SK-N-SH (cell line): ENCODE measurements around the gene N4BP2L2. TPM values are rescaled to one million over a fixed set of nuclear protein-coding genes. Genes with fewer than 3 reads are reported as not detected.

Experiments used
- CTCF ChIA-PET: fragments of 300-600, 350-600 bp; formaldehyde crosslinking; extraction: SDS; loops from one replicate; lab custom pipeline; 2021; lab: Yijun Ruan, JAX
- POLR2A ChIA-PET: fragments of 350-600 bp; sonication (Branson Sonifier 250); formaldehyde crosslinking; extraction: SDS; loops from one replicate; lab custom pipeline; 2020; ENCODE audit warnings: antibody characterized with exemption, inconsistent platforms; lab: Yijun Ruan, JAX
- DNase-seq: peaks from one replicate; pipeline ENCODE4 v3.0.0; 2012
- H2AFZ ChIP-seq: fragments of 200-600 bp; sonication (generic); 2 replicates; pipeline ENCODE4 v1.8.1; 2016; ENCODE audit warnings: antibody characterized with exemption, mild to moderate bottlenecking, low read depth
- H3F3A ChIP-seq: fragments of 200-600 bp; sonication (generic); replicated peaks from 2 replicates; pipeline ENCODE3; 2016; ENCODE audit warnings: antibody characterized with exemption, mild to moderate bottlenecking; ENCODE audit not compliant: insufficient read depth
- H3K27ac ChIP-seq, 2 experiments: fragments of 200-500 bp in 1 of 2; fragments of 200-600 bp in 1 of 2; sonication (Bioruptor generic) in 1 of 2; sonication (generic), shearing (Covaris generic) in 1 of 2; 2 replicates each; pipeline versions ENCODE4 v1.5.1 to v1.6.1; 2014 to 2016; ENCODE audit warnings: low read depth in 2 of 2, inconsistent platforms in 1 of 2, low read length in 1 of 2, mild to moderate bottlenecking in 1 of 2, mixed read lengths in 1 of 2
- H3K27me3 ChIP-seq: fragments of 200-600 bp; sonication (generic), shearing (Covaris generic); 2 replicates; pipeline ENCODE4 v1.6.1; 2016; ENCODE audit warnings: mixed run types; ENCODE audit not compliant: insufficient read depth
- H3K36me3 ChIP-seq, 2 experiments: fragments of 200-500 bp in 1 of 2; fragments of 200-600 bp in 1 of 2; sonication (Bioruptor generic) in 1 of 2; sonication (generic) in 1 of 2; replicated peaks in 1 of 2; 2 replicates each; pipeline versions ENCODE3 to v1.5.1; 2014 to 2016; ENCODE audit warnings: low read length in 1 of 2, mild to moderate bottlenecking in 1 of 2; ENCODE audit not compliant: insufficient read depth in 2 of 2, control insufficient read depth in 1 of 2
- H3K4me1 ChIP-seq, 2 experiments: fragments of 200-500 bp in 1 of 2; fragments of 200-600 bp in 1 of 2; sonication (Bioruptor generic) in 1 of 2; sonication (generic), shearing (Covaris generic) in 1 of 2; 2 replicates each; pipeline versions ENCODE4 v1.5.1 to v1.6.1; 2014 to 2016; ENCODE audit warnings: low read depth in 1 of 2, low read length in 1 of 2, mixed run types in 1 of 2; ENCODE audit not compliant: insufficient read depth in 2 of 2, control insufficient read depth in 1 of 2
- H3K4me2 ChIP-seq: fragments of 200-600 bp; sonication (generic), shearing (Covaris generic); 2 replicates; pipeline ENCODE4 v1.6.1; 2017; ENCODE audit warnings: mixed run types
- H3K4me3 ChIP-seq, 2 experiments: fragments of 200-500 bp in 1 of 2; fragments of 200-600 bp in 1 of 2; sonication (Bioruptor generic) in 1 of 2; sonication (generic), shearing (Covaris generic) in 1 of 2; 2 replicates each; pipeline versions ENCODE4 v1.5.1 to v1.8.1; 2014 to 2016; ENCODE audit warnings: low read depth in 2 of 2, inconsistent platforms in 1 of 2, low read length in 1 of 2, mild to moderate bottlenecking in 1 of 2, mixed read lengths in 1 of 2, moderate library complexity in 1 of 2
- H3K79me2 ChIP-seq: fragments of 200-600 bp; sonication (generic); 2 replicates; pipeline ENCODE4 v1.8.1; 2017; ENCODE audit warnings: mild to moderate bottlenecking; ENCODE audit not compliant: insufficient read depth
- H3K9ac ChIP-seq: fragments of 200-600 bp; sonication (generic); 2 replicates; pipeline ENCODE4 v1.6.1; 2017; ENCODE audit warnings: mixed run types
- H3K9me2 ChIP-seq: fragments of 200-600 bp; sonication (generic); 2 replicates; pipeline ENCODE4 v1.6.1; 2017; ENCODE audit warnings: mixed run types
- H3K9me3 ChIP-seq: fragments of 200-600 bp; sonication (generic); 2 replicates; pipeline ENCODE4 v1.6.1; 2017; ENCODE audit warnings: mixed run types, mild to moderate bottlenecking, moderate library complexity
- H4K20me1 ChIP-seq: fragments of 200-600 bp; sonication (generic); 2 replicates; pipeline ENCODE4 v1.6.1; 2017; ENCODE audit warnings: mild to moderate bottlenecking, mixed run types; ENCODE audit not compliant: insufficient read depth
- CTCF ChIP-seq: fragments of 200-600 bp; sonication (generic); IDR thresholded peaks from 2 replicates; pipeline ENCODE4 v1.6.1; 2017; ENCODE audit warnings: antibody characterized with exemption, mild to moderate bottlenecking, moderate library complexity
- EP300 ChIP-seq, 2 experiments: IDR thresholded peaks; 2 replicates each; pipeline versions ENCODE4 v1.4.0 to v1.6.1; 2012; ENCODE audit warnings: borderline replicate concordance in 1 of 2, low read depth in 1 of 2, low read length in 1 of 2
- EZH2phosphoT487 ChIP-seq: fragments of 200-600 bp; sonication (generic); IDR thresholded peaks from 2 replicates; pipeline ENCODE4 v1.6.1; 2017; ENCODE audit warnings: low read depth, mixed run types, mild to moderate bottlenecking, antibody characterized with exemption, moderate library complexity, borderline replicate concordance
- FOSL2 ChIP-seq: IDR thresholded peaks from 2 replicates; pipeline ENCODE4 v1.4.0; 2012; ENCODE audit warnings: low read depth, mild to moderate bottlenecking, moderate library complexity, borderline replicate concordance
- FOXM1 ChIP-seq: IDR thresholded peaks from 2 replicates; pipeline ENCODE4 v1.4.0; 2012; ENCODE audit warnings: low read depth, mild to moderate bottlenecking
- GABPA ChIP-seq: IDR thresholded peaks from 2 replicates; pipeline ENCODE4 v1.4.0; 2012; ENCODE audit warnings: low read depth, mild to moderate bottlenecking
- IRF3 ChIP-seq: fragments of 150-350 bp; IDR thresholded peaks from 2 replicates; pipeline ENCODE4 v1.6.1; 2016; ENCODE audit warnings: mild to moderate bottlenecking, low read depth, low read length
- MAX ChIP-seq: IDR thresholded peaks from 2 replicates; pipeline ENCODE4 v1.4.0; 2012; ENCODE audit warnings: low read depth
- MEF2A ChIP-seq: IDR thresholded peaks from 2 replicates; pipeline ENCODE4 v1.4.0; 2012; ENCODE audit warnings: low read depth, borderline replicate concordance
- NFIC ChIP-seq: IDR thresholded peaks from 2 replicates; pipeline ENCODE4 v1.4.0; 2012; ENCODE audit warnings: borderline replicate concordance
- NRF1 ChIP-seq: IDR thresholded peaks from 2 replicates; pipeline ENCODE4 v1.6.1; 2012; ENCODE audit warnings: low read depth, mild to moderate bottlenecking, low read length
- PBX3 ChIP-seq: IDR thresholded peaks from 2 replicates; pipeline ENCODE4; 2012
- POLR2AphosphoS5 ChIP-seq: IDR thresholded peaks from 2 replicates; pipeline ENCODE4 v1.6.1; 2012; ENCODE audit warnings: low read depth, low read length
- RXRA ChIP-seq: IDR thresholded peaks from 2 replicates; pipeline ENCODE4 v1.4.0; 2012; ENCODE audit warnings: low read depth, mild to moderate bottlenecking, borderline replicate concordance
- SIN3A ChIP-seq: IDR thresholded peaks from 2 replicates; pipeline ENCODE4 v1.6.1; 2012; ENCODE audit warnings: low read depth, mild to moderate bottlenecking, low read length, moderate library complexity, borderline replicate concordance
- SMC3 ChIP-seq: IDR thresholded peaks from 2 replicates; pipeline ENCODE4 v1.6.1; 2012; ENCODE audit warnings: low read depth, low read length, improper control_type of control experiment
- TCF12 ChIP-seq: IDR thresholded peaks from 2 replicates; pipeline ENCODE4 v1.4.0; 2012
- TEAD4 ChIP-seq: IDR thresholded peaks from 2 replicates; pipeline ENCODE4 v1.4.0; 2012; ENCODE audit warnings: mild to moderate bottlenecking, borderline replicate concordance; ENCODE audit not compliant: insufficient read depth
- YY1 ChIP-seq: IDR thresholded peaks from 2 replicates; pipeline ENCODE4 v1.4.0; 2012; ENCODE audit warnings: low read depth, mild to moderate bottlenecking
- WGBS: methylation state at CpG from one replicate; pipeline ENCODE4 v1.1.6; 2017; ENCODE audit warnings: low lambda C conversion rate; 5-methylcytosine and 5-hydroxymethylcytosine counted together
- polyA plus RNA-seq, 3 experiments: library from polyadenylated mRNA; depleted of rRNA; stranded (reverse); fragments of >200 nt; gene quantifications; 2 replicates each; pipeline ENCODE4 v1.2.3, GENCODE V29; 2012

Gene N4BP2L2
- polyA plus RNA-seq, 1 of the 3 experiments (the other 2 are of a cell fraction), result 16.0 TPM

- ChIA-PET POLR2A (no interaction called here), CTCF (interaction anchor here (1.2 kb wide), 1 partner anchor 12 kb away, joined by 3 read pairs; no protein-coding TSS in a partner anchor)
- 61% methylated on average over 8 of the region's 8 CpGs for WGBS
- TF ChIP-seq NFIC (no peak), EP300 (IDR thresholded peaks at IDR 0.05; ENCODE audit: borderline replicate concordance in 1 of 2, low read depth in 1 of 2, low read length in 1 of 2) (no peak), MAX (no peak), TEAD4 (no peak), SMC3 (no peak), EZH2phosphoT487 (no peak), NRF1 (no peak)
- Histone ChIP-seq H2AFZ (no peak overlapping the region), H3K27ac (no peak overlapping the region), H3F3A (no peaks in the 10 kb centered on the region), H3K4me2 (no peak overlapping the region), H3K4me3 (no peak overlapping the region), H3K9me3 (peaks cover 12% of the 10 kb centered on the region), H3K4me1 (no peaks in the 10 kb centered on the region), H3K9ac (no peak overlapping the region), H3K36me3 (peaks cover 0 to 14% of the 10 kb centered on the region in 2 experiments), H3K79me2 (no peaks in the 10 kb centered on the region), H3K9me2 (no peaks in the 10 kb centered on the region), H3K27me3 (no peaks in the 10 kb centered on the region), H4K20me1 (no peaks in the 10 kb centered on the region)
- no peak for DNase-seq
These were observed 83.6 kb downstream of the N4BP2L2 start for GRCh38 chr13:32454886-32455593.

GRCh38 chr13:32453981-32454380 is 84.6 kb downstream of the N4BP2L2 start:
- no peak overlapping the region for H3K9ac ChIP-seq
- POLR2A ChIA-PET, result no interaction called here
- H3F3A ChIP-seq, result no peaks in the 10 kb centered on the region
- peaks cover 0 to 14% of the 10 kb centered on the region in 2 experiments for H3K36me3 ChIP-seq
- CTCF ChIA-PET, result interaction anchor here (1.2 to 1.4 kb wide), 3 partner anchors 11 to 544 kb away, joined by 3 to 6 read pairs (median 4); no protein-coding TSS in a partner anchor
- DNase-seq, result no peak
- WGBS, result 41% methylated on average over 1 of the region's 1 CpG
- H2AFZ ChIP-seq, result no peak overlapping the region
- H4K20me1 ChIP-seq, result no peaks in the 10 kb centered on the region
- H3K4me3 ChIP-seq, result no peak overlapping the region
- H3K9me2 ChIP-seq, result no peaks in the 10 kb centered on the region
- H3K9me3 ChIP-seq, result peaks cover 12% of the 10 kb centered on the region
- H3K79me2 ChIP-seq, result no peaks in the 10 kb centered on the region
- TF ChIP-seq SMC3 (no peak), GABPA (no peak), POLR2AphosphoS5 (no peak), SIN3A (no peak), FOSL2 (no peak), CTCF (no peak), IRF3 (no peak), TCF12 (no peak), NFIC (no peak), YY1 (no peak), PBX3 (no peak), MEF2A (no peak), RXRA (no peak), FOXM1 (no peak)
- TF ChIP-seq, all 33 proteins: peak for 0
- H3K4me2 ChIP-seq, result no peak overlapping the region
- no peaks in the 10 kb centered on the region for H3K4me1 ChIP-seq
- H3K27me3 ChIP-seq, result no peaks in the 10 kb centered on the region
- H3K27ac ChIP-seq, result no peak overlapping the region
